ENCODE measurements around the gene MINDY2. TPM values are rescaled to one million over a fixed set of nuclear protein-coding genes. Genes with fewer than 3 reads are reported as not detected.

The MINDY2 gene
- total and polyA plus RNA-seq, 2 experiments from 2014 or later: 36.3 to 47.9 TPM

- H3K27ac ChIP-seq (ENCODE audit: low read depth): no peak overlapping the region
- DNase-seq (ENCODE audit: low spot score): no peak
- H4K20me1 ChIP-seq (replicated peaks; ENCODE audit: insufficient read depth): no peaks in the 10 kb centered on the region
- no peak overlapping the region for H3K4me3 Mint-ChIP-seq
- no peak overlapping the region for H2AFZ ChIP-seq
- H3K36me3 ChIP-seq (ENCODE audit: insufficient read depth): no peaks in the 10 kb centered on the region; the same call in 1 of the 2 replicates
- H3K9me2 ChIP-seq (ENCODE audit: insufficient read depth): no peaks in the 10 kb centered on the region
- H3K36me3 Mint-ChIP-seq (ENCODE audit: low read depth): peaks cover 10% of the 10 kb centered on the region
- no peaks in the 10 kb centered on the region for H3F3A ChIP-seq (replicated peaks; ENCODE audit: low read depth)
- H3K79me2 ChIP-seq (replicated peaks; ENCODE audit: insufficient read depth): peaks cover 48% of the 10 kb centered on the region
- H3K4me1 Mint-ChIP-seq: no peaks in the 10 kb centered on the region
- TF ChIP-seq CREB1 (CRISPR knock-in tag; IDR thresholded peaks at IDR 0.05; ENCODE audit: low read depth): no peak
- no peak for TF ChIP-seq JUNB (IDR thresholded peaks at IDR 0.05; ENCODE audit: unreplicated experiment)
- no peak for TF ChIP-seq ZNF331 (CRISPR knock-in tag; IDR thresholded peaks at IDR 0.05; ENCODE audit: low read depth)
- TF ChIP-seq, protein P1, sequence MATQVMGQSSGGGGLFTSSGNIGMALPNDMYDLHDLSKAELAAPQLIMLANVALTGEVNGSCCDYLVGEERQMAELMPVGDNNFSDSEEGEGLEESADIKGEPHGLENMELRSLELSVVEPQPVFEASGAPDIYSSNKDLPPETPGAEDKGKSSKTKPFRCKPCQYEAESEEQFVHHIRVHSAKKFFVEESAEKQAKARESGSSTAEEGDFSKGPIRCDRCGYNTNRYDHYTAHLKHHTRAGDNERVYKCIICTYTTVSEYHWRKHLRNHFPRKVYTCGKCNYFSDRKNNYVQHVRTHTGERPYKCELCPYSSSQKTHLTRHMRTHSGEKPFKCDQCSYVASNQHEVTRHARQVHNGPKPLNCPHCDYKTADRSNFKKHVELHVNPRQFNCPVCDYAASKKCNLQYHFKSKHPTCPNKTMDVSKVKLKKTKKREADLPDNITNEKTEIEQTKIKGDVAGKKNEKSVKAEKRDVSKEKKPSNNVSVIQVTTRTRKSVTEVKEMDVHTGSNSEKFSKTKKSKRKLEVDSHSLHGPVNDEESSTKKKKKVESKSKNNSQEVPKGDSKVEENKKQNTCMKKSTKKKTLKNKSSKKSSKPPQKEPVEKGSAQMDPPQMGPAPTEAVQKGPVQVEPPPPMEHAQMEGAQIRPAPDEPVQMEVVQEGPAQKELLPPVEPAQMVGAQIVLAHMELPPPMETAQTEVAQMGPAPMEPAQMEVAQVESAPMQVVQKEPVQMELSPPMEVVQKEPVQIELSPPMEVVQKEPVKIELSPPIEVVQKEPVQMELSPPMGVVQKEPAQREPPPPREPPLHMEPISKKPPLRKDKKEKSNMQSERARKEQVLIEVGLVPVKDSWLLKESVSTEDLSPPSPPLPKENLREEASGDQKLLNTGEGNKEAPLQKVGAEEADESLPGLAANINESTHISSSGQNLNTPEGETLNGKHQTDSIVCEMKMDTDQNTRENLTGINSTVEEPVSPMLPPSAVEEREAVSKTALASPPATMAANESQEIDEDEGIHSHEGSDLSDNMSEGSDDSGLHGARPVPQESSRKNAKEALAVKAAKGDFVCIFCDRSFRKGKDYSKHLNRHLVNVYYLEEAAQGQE (IDR thresholded peaks at IDR 0.05; ENCODE audit: unreplicated experiment): no peak
- TF ChIP-seq NANOG (IDR thresholded peaks at IDR 0.05; ENCODE audit: borderline replicate concordance): no peak
- no peak for TF ChIP-seq STAT1 (IDR thresholded peaks at IDR 0.05; ENCODE audit: unreplicated experiment)
- TF ChIP-seq ETS1 (IDR thresholded peaks at IDR 0.05): no peak
- no peak for TF ChIP-seq ZNF114 (CRISPR knock-in tag; IDR thresholded peaks at IDR 0.05)
- TF ChIP-seq, protein P2, sequence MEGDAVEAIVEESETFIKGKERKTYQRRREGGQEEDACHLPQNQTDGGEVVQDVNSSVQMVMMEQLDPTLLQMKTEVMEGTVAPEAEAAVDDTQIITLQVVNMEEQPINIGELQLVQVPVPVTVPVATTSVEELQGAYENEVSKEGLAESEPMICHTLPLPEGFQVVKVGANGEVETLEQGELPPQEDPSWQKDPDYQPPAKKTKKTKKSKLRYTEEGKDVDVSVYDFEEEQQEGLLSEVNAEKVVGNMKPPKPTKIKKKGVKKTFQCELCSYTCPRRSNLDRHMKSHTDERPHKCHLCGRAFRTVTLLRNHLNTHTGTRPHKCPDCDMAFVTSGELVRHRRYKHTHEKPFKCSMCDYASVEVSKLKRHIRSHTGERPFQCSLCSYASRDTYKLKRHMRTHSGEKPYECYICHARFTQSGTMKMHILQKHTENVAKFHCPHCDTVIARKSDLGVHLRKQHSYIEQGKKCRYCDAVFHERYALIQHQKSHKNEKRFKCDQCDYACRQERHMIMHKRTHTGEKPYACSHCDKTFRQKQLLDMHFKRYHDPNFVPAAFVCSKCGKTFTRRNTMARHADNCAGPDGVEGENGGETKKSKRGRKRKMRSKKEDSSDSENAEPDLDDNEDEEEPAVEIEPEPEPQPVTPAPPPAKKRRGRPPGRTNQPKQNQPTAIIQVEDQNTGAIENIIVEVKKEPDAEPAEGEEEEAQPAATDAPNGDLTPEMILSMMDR (conservative IDR thresholded peaks at IDR 0.05; ENCODE audit: low read depth in 2 of 2): no peak
- TF ChIP-seq POLR2AphosphoS5 (IDR thresholded peaks at IDR 0.05; ENCODE audit: low read depth): no peak
- ATAC-seq: no peak
- no peak overlapping the region for H3K4me3 ChIP-seq
- no peaks in the 10 kb centered on the region for H3K4me1 ChIP-seq (ENCODE audit: insufficient read depth)
- no peaks in the 10 kb centered on the region for H3K27me3 Mint-ChIP-seq (ENCODE audit: insufficient read depth, low read depth, poor library complexity)
- no peaks in the 10 kb centered on the region for H3K27me3 ChIP-seq (ENCODE audit: insufficient read depth)
- no peak overlapping the region for H3K4me2 ChIP-seq
- H3K9me3 Mint-ChIP-seq: no peaks in the 10 kb centered on the region
- no peak overlapping the region for H3K27ac Mint-ChIP-seq
These were observed 14.3 kb downstream of the MINDY2 start for GRCh38 chr15:58785355-58785754.
